ENCODE results near the gene CTNNA2.

Gene CTNNA2

DNA sequence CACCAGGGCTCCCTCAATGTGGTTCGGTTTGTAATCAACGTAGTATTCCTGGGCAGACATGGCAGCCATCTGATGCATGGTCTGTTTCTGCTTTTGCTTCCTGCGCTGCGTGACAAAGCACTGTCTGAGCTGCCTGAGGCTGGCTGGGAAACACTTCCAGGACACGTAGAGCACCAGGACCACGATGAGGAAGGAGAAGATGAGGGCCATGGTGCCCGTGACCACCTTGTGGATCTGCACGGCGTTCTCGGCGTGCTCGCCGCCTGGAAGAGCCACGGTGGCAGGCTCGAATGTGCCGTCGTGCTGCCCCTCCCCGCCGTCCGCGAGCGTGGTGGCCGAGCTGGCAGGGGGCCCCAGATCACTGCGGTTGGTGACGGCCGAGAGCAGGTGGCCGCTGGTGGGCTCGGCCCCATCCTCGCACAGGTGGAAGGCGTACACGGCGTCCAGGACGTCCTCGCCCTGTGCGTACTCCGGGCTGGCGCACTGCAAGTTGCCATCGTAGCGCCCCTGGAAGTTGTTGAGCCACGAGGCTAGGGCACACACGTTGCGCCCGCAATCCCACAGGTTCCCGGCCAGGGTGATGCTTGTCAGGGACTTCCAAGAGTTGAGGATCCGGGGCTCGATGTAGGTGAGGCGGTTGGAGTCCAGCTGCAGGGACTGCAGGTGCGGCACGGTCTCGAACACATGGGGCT is 789.6 kb downstream of the CTNNA2 start:
- H4K20me1 ChIP-seq = no peaks in the 10 kb centered on the region; a peak in 1 of 22 replicates
- no peak overlapping the region for H3K27ac ChIP-seq
- no peak overlapping the region for H3K4me2 ChIP-seq
- peaks cover 0 to 24% (median 14%) of the 10 kb centered on the region in 11 experiments; a peak in 17 of 22 replicates for H3K9me3 ChIP-seq (replicated peaks in 1 of 11)
- peaks cover 36 to 50% (median 40%) of the 10 kb centered on the region in 11 experiments for H3K27me3 ChIP-seq
- no peaks in the 10 kb centered on the region for H3K36me3 ChIP-seq
- H3K4me3 ChIP-seq = no peak overlapping the region
- no peak overlapping the region for H3K9ac ChIP-seq
- H3K4me1 ChIP-seq = peaks cover 0 to 7% (median 2%) of the 10 kb centered on the region in 10 experiments; a peak in 4 of 20 replicates
- TF ChIP-seq Cebpa-rat (IDR thresholded peaks at IDR 0.05) = no peak

DNA sequence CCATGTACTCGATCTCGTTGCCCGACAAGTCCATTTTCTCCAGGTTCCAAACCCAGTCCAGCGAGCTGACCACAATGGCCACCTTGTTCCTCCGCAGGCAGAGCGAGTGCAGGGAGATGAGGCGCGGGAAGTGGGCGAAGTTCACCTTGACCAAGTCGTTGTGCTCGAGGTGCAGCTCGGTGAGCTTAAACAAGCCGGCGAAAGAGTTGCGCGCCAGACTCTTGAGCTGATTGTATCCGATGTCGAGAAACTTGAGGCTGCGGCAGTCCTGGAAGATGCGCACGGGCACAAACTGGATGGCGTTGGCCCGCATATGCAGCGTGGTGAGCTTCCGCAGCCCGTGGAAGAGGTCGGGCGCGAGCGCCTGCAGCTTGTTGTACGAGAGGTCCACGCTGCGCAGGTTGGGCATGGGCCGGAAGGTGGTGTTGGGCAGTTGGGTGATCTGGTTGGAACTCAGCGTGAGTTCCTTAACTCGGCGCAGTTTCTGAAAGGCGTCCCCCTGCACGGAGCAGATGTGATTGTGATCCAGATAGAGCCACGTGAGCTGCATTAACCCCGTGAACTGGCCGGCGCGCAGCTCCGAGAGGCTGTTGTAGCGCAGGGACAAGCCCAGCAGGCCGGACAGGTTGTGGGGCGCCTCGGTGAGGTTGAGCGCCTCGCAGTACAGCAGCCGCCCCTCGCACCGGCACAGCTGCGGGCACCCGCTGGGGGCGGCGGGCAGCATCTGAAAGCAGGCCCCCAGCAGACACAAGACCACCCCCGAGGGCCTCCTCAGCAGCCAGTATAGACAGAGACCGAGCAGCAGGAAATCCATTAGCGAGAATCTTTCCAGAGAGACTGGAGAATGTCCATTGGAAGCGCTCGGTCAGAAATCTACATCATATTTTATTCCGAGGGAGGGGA is 790.4 kb downstream of the CTNNA2 start:
- peak overlapping the region in 3 of 10 experiments; percentile 55 to 68 (median 63); a peak in 4 of 20 replicates for H3K4me3 ChIP-seq
- H3K36me3 ChIP-seq = no peaks in the 10 kb centered on the region
- H3K27me3 ChIP-seq = peaks cover 36 to 50% (median 40%) of the 10 kb centered on the region in 11 experiments
- H3K4me2 ChIP-seq = peak overlapping the region in 10 of 11 experiments; percentile 82 to 93 (median 89); a peak in 18 of 22 replicates
- H3K9me3 ChIP-seq (replicated peaks in 1 of 11) = peaks cover 0 to 24% (median 14%) of the 10 kb centered on the region in 11 experiments; a peak in 17 of 22 replicates
- peaks cover 0 to 7% (median 2%) of the 10 kb centered on the region in 10 experiments; a peak in 4 of 20 replicates for H3K4me1 ChIP-seq
- H3K9ac ChIP-seq = no peak overlapping the region
- TF ChIP-seq Cebpa-rat (IDR thresholded peaks at IDR 0.05) = no peak
- no peak overlapping the region for H3K27ac ChIP-seq
- no peaks in the 10 kb centered on the region; a peak in 1 of 22 replicates for H4K20me1 ChIP-seq

DNA sequence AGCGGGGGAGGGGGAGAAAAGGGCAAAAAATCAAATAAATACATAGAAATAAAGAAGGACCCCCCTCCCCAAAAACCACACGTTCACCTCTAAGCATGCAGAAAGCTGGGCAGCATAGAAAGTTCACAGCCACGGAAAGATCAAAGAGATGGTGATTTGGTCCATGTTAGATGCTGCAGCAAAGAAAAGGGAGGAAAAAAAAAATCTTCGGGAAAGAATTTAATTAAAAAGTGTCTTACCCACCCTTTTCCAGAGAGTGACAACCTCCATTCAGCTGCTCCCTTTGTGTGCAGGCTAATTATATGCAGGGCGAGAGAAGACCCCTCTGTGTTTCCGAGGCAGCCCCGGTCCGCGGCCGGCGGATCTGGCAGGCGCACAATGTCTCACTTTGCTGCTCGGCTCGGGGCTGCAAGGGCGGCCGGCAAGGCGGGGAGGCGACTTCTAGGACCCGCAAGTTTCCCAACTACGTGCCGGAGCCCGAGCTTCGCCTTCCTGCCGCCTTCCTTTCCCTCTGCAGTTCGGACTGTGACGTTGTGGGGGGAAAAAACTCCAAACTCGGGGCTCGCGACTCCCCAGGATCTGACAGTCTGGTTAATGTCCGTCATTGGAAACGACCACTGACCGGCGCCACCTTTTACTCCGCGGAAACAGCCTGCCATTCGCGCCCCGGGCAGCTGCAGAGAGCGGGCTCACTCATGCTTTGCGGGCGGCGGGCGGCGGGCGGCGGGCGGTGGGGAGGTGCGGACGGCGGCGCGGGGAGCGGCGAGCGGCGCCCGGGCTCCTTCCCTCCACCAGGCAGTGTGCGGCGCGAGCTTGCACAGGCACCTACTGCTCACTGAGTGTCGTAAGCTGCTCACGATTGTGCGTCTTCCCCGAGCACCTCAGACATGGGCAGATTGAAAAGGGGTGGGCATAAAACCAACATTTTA is 791.3 kb downstream of the CTNNA2 start, which contains the start of gene LRRTM1:
TSS of gene LRRTM1 (minus strand) at position 844 of the 929 bp plus-strand sequence. CDS start 933 bp downstream, outside the sequence.
- H3K9ac ChIP-seq = peak within 1 kb of the TSS in 7 of 11 experiments; percentile 35 to 56 (median 47); a peak in 10 of 22 replicates

DNA sequence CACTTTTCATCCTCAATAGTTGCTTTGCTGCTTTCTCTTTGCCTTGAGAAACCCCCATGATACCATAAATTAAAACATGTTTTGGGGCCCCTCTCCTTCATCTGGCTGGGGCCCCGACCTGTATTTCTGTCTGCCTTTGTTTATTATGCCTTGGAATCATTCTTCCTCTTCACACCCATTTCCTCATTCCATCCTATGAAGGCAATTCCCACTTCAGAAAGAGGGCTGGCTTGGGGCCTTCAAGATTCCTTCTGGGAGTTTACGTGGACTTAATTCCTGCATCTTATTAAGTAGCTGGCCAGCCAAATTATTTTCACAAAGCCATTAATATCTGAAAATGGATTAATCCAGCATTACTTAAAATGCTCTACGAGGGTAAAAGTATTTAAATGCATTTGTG is 798.5 kb downstream of the CTNNA2 start:
- H3K9me3 ChIP-seq (replicated peaks in 1 of 11) = no peaks in the 10 kb centered on the region
- no peaks in the 10 kb centered on the region for H3K27me3 ChIP-seq
- H4K20me1 ChIP-seq = no peaks in the 10 kb centered on the region
- no peaks in the 10 kb centered on the region for H3K4me1 ChIP-seq
- no peaks in the 10 kb centered on the region for H3K36me3 ChIP-seq
- H3K27ac ChIP-seq = no peak overlapping the region
- no peak for TF ChIP-seq Cebpa-rat (IDR thresholded peaks at IDR 0.05)
- no peak overlapping the region for H3K4me2 ChIP-seq
- no peak overlapping the region for H3K9ac ChIP-seq
- no peak overlapping the region for H3K4me3 ChIP-seq

More for the DNA sequence above, 791.3 kb downstream of the CTNNA2 start, which contains the start of gene LRRTM1:
- H3K36me3 ChIP-seq = no peaks in the 10 kb centered on the region
- no peak within 1 kb of the TSS for H3K27ac ChIP-seq
- peaks cover 36 to 50% (median 40%) of the 10 kb centered on the region in 11 experiments for H3K27me3 ChIP-seq
- H3K9me3 ChIP-seq (replicated peaks in 1 of 11) = peaks cover 0 to 24% (median 14%) of the 10 kb centered on the region in 11 experiments; a peak in 17 of 22 replicates
- TF ChIP-seq Cebpa-rat (IDR thresholded peaks at IDR 0.05) = no peak
- H3K4me2 ChIP-seq = peak within 1 kb of the TSS; percentile 82 to 99 (median 89)
- no peaks in the 10 kb centered on the region; a peak in 1 of 22 replicates for H4K20me1 ChIP-seq
- H3K4me1 ChIP-seq = peaks cover 0 to 7% (median 2%) of the 10 kb centered on the region in 10 experiments; a peak in 4 of 20 replicates
- H3K4me3 ChIP-seq = peak within 1 kb of the TSS; percentile 50 to 68 (median 60)

DNA sequence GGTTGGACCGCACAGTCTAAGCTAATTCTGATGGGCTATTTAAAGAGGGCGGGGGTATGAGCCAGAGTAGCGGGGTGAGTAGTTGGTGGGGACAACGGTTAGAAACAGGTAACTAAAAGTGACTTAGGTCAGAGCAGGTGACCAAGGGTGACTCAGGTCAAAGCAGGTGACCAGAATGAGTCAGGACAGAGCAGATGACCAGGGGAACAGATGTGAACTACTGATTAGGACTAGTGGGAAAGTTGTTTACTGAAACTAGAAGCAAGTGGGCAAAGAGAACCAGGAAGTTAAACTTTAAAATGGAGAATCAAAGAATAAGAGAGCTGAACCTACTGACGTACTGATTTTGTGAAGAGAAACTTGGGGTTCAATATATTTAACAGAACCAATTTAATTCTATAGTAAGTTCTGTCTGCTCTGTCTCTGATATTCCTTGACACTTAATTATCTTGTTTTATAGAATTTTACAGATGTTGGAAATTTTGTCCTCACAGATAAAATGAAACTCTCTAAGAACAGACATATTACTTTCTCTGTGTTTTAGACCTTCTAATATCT is 799.5 kb downstream of the CTNNA2 start:
- H3K36me3 ChIP-seq = no peaks in the 10 kb centered on the region
- TF ChIP-seq Cebpa-rat (IDR thresholded peaks at IDR 0.05) = no peak
- H3K27me3 ChIP-seq = no peaks in the 10 kb centered on the region
- no peaks in the 10 kb centered on the region for H3K4me1 ChIP-seq
- no peaks in the 10 kb centered on the region for H4K20me1 ChIP-seq
- H3K27ac ChIP-seq = no peak overlapping the region
- H3K9me3 ChIP-seq (replicated peaks in 1 of 11) = no peaks in the 10 kb centered on the region
- no peak overlapping the region for H3K4me3 ChIP-seq
- no peak overlapping the region for H3K9ac ChIP-seq
- no peak overlapping the region for H3K4me2 ChIP-seq

DNA sequence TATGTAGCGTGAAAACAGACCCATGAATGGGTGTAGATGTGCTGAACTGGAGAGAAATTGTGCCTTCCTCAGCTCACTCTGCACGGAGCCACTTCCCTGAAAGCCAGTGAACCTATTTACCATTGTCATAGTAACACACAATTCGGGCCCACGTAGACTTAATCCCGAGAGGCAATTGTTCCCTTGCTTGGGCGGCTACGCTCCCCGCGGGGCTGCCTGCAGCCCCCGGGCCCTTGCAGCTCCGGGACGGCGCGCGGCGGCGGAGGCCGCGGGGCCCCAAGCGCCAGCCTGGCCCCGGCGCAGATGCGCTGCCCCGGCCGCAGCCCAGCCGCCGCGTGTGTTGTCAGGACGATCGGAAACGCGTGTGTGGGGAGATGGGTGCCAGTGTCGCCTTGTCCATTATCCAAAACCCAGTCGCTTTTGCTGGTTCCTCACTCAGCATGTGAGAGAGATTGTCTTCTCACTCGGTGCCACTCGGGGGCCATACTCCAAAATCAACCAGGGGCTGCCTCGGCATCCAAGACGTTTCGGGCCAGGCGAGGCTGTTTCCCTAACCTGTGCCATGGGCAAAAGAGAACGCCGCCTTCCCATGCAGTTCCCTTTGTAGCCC is 809.6 kb downstream of the CTNNA2 start:
- H4K20me1 ChIP-seq = no peaks in the 10 kb centered on the region
- no peak for TF ChIP-seq Cebpa-rat (IDR thresholded peaks at IDR 0.05)
- no peaks in the 10 kb centered on the region for H3K36me3 ChIP-seq
- H3K9ac ChIP-seq = peak overlapping the region in 1 of 11 experiments; percentile 38; a peak in 1 of 22 replicates
- no peak overlapping the region for H3K27ac ChIP-seq
- H3K4me3 ChIP-seq = peak overlapping the region in 8 of 10 experiments; percentile 19 to 49 (median 34); a peak in 8 of 20 replicates
- H3K27me3 ChIP-seq = peaks cover 16 to 31% (median 28%) of the 10 kb centered on the region in 11 experiments
- peak overlapping the region; percentile 54 to 76 (median 70) for H3K4me2 ChIP-seq
- H3K4me1 ChIP-seq = peaks cover 0 to 34% (median 8%) of the 10 kb centered on the region in 10 experiments; a peak in 11 of 20 replicates
- H3K9me3 ChIP-seq (replicated peaks in 1 of 11) = peaks cover 0 to 9% (median 0%) of the 10 kb centered on the region in 11 experiments; a peak in 4 of 22 replicates

DNA sequence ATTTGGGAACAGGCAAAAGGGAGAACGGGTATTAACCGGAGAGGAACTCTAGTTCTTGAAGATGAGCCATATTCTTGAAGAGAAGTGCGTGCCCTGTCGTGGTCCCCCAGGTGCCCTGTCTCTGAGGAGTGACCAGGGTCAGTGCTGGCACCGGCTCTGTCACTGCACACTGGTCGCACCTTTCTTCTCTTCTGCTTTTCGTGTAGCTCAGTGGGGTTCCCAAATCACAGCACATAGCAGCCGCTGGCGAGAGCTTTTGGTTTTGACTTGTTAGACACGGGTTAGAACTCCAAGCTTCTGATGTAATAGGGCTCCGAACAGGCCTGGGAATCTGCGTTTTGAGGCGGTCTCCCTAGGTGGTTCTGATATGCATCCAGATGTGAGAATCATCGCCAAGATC is 810.1 kb downstream of the CTNNA2 start:
- peaks cover 0 to 9% (median 0%) of the 10 kb centered on the region in 11 experiments; a peak in 4 of 22 replicates for H3K9me3 ChIP-seq (replicated peaks in 1 of 11)
- no peaks in the 10 kb centered on the region for H4K20me1 ChIP-seq
- no peak for TF ChIP-seq Cebpa-rat (IDR thresholded peaks at IDR 0.05)
- peak overlapping the region in 8 of 11 experiments; percentile 54 to 76 (median 70); a peak in 11 of 22 replicates for H3K4me2 ChIP-seq
- H3K9ac ChIP-seq = no peak overlapping the region
- H3K27ac ChIP-seq = no peak overlapping the region
- H3K4me1 ChIP-seq = peaks cover 0 to 39% (median 11%) of the 10 kb centered on the region in 10 experiments; a peak in 12 of 20 replicates
- peaks cover 16 to 31% (median 28%) of the 10 kb centered on the region in 11 experiments for H3K27me3 ChIP-seq
- H3K36me3 ChIP-seq = no peaks in the 10 kb centered on the region
- no peak overlapping the region for H3K4me3 ChIP-seq
